GM23248 (cell line): ENCODE results near the gene SNAP91.

ENCODE experiments used
- EZH2 ChIP-seq: fragments of 200-600 bp; sonication (generic); IDR thresholded peaks from 2 replicates; pipeline ENCODE4 v1.6.1; 2018; ENCODE audit warnings: antibody characterized with exemption, mild to moderate bottlenecking; ENCODE audit not compliant: insufficient read depth, poor library complexity, severe bottlenecking
- EZH2phosphoT487 ChIP-seq: fragments of 200-600 bp; sonication (generic); IDR thresholded peaks from 2 replicates; pipeline ENCODE4 v1.6.1; 2018; ENCODE audit warnings: antibody characterized with exemption, moderate library complexity, mild to moderate bottlenecking, low read depth; ENCODE audit not compliant: insufficient read depth

- TF ChIP-seq EZH2, result no peak
- no peak for TF ChIP-seq EZH2phosphoT487
These were observed 26.6 kb upstream of the SNAP91 start for GRCh38 chr6:83735461-83735860.
